GM18867 (cell line): ENCODE measurements around the gene MMP28.

Source experiments
- ATAC-seq: cut with Tn5 transposase; IDR thresholded peaks from one replicate; pipeline ENCODE4 v1.9.1; 2021; ENCODE audit warnings: mild to moderate bottlenecking, moderate library complexity; ENCODE audit not compliant: unreplicated experiment

MMP28 gene

GRCh38 chr17:35799942-35800341 lies 4.5 kb upstream of the MMP28 start:
- ATAC-seq, result no peak

- ATAC-seq, result no peak
Observed at GRCh38 chr17:35797918-35798317, 2.5 kb upstream of the MMP28 start.

DNA sequence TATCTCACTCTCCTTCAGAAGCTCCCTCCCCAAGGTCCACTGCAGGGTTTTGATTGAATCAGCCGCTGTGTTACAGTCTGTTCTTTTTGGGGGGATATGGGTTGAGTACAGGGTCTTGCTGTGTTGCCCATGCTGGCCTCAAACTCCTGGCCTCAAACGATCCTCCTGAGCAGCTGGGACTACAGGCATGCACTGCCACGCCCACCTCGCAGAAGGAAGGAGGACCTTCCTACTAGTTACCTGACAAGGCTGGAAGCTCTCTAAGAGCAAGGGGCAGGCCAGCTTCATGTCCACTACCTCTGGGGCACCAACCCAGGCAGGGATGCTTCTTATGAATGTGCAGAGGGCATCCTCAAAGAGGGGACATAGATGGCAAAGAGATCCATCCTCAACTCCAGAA lies 1.9 kb upstream of the MMP28 start:
- no peak for ATAC-seq

GRCh38 chr17:35796942-35797341 lies 1.5 kb upstream of the MMP28 start:
- no peak for ATAC-seq

DNA sequence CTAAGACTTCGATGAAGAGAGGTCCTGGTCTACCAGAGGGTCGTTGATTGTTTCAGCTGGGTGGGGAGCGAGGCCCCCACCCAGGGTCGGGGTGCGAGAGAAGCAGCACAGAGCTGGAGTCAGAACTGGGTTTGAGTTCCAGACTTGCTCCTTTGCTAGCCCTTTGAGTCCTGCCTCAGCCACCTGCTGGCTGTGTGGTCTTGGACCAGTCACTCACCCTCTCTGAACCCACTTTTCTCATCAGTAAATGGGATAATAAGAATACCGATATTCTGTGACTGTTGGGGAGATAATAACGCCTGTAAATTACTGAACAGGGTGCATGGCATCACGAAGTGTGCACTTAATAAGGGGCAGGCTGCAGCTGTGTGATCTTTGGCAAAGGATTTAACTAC lies 427 bp upstream of the MMP28 start:
- no peak for ATAC-seq

DNA sequence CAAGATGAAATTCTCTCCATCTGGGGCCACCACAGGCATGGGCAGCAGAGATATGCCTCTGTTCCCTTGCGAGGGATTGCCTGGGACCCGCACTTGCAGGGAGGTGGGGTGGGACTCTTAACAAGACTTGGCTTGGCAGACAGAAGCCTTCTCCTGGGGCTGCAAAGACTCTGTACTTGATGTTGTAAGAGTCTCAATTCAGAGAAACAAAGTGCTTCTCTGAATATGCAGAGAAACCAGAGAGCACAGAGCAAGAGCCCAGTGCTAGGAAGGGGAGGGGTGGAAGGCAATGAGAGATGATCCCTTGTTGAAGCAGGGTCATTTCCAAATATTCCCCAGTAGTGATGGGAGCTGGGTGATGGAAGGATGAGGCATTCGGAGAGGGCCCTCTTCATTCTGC lies 2.2 kb downstream of the MMP28 start:
- ATAC-seq, result no peak

- ATAC-seq, result no peak
Observed at GRCh38 chr17:35791681-35792350, 3.6 kb downstream of the MMP28 start.

- no peak for ATAC-seq
Observed at GRCh38 chr17:35790841-35791240, 4.6 kb downstream of the MMP28 start.

DNA sequence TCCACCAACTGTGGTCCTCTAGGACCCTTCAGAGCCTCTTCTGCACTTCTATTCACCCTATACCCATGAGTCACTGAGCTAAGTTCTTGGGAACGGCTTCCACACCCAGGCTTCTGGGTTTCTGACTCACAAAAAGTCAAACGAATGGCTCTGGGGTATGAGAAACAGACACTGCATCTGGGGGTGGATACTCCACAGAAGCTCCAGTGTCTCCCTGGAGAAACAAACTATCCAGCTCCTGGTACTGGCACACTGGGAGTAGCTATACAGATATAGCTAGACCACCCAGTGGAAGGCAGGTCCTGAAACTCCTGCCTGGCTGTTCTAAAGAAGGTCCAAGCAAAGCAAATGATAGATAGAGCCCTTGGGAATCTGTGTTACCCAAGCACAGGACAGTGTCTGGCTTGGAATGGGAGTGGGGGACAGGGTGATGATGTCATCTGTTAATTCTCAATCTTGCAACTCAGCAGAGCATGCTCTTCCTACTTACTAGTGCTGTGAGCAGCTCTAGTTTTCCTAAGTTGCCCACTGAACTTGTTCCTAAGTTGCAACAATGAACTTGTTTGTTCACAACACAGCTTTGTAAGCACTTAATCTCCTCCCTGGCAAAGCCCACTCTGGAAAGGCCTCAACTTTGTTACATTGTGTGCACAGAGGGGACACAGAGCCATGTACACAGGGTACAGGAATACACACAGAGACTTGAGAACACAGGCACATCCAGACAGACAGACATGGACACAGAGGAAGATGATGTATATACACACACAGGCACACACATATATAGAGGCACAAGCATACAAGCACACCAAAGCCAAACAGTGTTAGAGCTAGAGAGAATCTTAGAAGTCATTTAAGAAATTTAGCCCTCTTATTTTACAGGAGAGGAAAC lies 6.7 kb downstream of the MMP28 start:
- ATAC-seq, result no peak

GRCh38 chr17:35786941-35787432 lies 8.5 kb downstream of the MMP28 start:
- ATAC-seq, result no peak

- no peak for ATAC-seq
Observed at GRCh38 chr17:35784895-35785294, 10.5 kb downstream of the MMP28 start.

- no peak for ATAC-seq
Observed at GRCh38 chr17:35780950-35781349, 14.5 kb downstream of the MMP28 start.

- ATAC-seq, result no peak
Observed at GRCh38 chr17:35778641-35779196, 16.7 kb downstream of the MMP28 start.

DNA sequence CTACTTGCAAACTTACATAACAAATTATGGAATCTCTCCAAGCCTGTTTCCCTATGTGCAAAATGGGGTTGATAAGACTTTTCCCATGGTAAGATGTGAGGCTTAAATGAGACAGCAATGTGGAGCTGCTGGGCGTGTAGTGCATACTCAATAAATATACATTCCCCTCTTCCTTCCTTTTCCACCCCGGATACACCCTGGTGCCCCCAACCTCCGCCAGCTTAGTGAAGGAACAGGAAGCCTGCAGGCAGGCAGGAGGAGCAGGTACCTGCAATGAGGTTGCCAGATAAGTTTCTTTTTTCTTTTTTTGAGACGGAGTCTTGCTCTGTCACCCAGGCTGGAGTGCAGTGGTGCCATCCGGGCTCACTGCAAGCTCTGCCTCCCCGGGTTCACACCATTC lies 19.9 kb downstream of the MMP28 start:
- ATAC-seq, result no peak

GRCh38 chr17:35775039-35775438 lies 20.4 kb downstream of the MMP28 start:
- no peak for ATAC-seq

DNA sequence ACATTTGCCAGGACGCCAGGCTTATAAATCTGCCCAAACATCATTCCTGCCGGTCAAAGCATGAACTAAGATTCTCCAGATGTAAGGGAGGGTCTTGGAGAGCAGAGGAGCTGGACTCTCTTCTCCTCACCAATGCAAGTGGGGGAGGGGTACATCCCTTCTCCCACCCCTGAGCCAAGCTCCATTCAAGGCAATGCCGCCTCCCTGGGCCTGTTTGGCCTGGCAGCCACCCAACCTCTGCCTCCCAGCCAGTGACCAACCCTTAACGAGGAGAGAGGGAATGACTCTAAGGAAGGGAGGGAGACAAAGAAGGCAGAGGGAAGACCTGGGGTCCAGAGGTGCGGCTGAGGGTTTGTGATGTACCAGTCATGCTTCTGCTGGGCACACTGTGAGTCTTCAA lies 20.9 kb downstream of the MMP28 start:
- ATAC-seq, result no peak

- no peak for ATAC-seq
Observed at GRCh38 chr17:35773679-35774425, 21.6 kb downstream of the MMP28 start.

GRCh38 chr17:35773129-35773528 lies 22.3 kb downstream of the MMP28 start:
- no peak for ATAC-seq

GRCh38 chr17:35769895-35770486 lies 25.4 kb downstream of the MMP28 start:
- no peak for ATAC-seq

GRCh38 chr17:35768797-35769196 lies 26.6 kb downstream of the MMP28 start:
- no peak for ATAC-seq
